HCT116 (cell line): ENCODE data around the gene DOK5. TPM values are rescaled to one million over a fixed set of nuclear protein-coding genes. Genes with fewer than 3 reads are reported as not detected.

Source experiments
- ATAC-seq: fragments of 200-7000 bp; cut with Tn5 transposase; 2 replicates; pipeline ENCODE4 v1.9.1; 2020; ENCODE audit warnings: mild to moderate bottlenecking, moderate library complexity
- BruUV-seq: library from RNA; stranded (reverse); fragments of 400-500 nt; replicated peaks from 2 replicates; lab custom pipeline; 2021; lab: Mats Ljungman, UMichigan
- CTCF ChIA-PET: fragments of 300-600 bp; sonication (Branson Sonifier 250); formaldehyde crosslinking; loops from one replicate; lab custom pipeline; 2021; ENCODE audit warnings: antibody characterized with exemption; lab: Charles Lee
- POLR2A ChIA-PET: fragments of 300-600, 350-600 bp; sonication (Branson Sonifier 250); formaldehyde crosslinking; loops from one replicate; lab custom pipeline; 2021; ENCODE audit warnings: antibody characterized with exemption; lab: Charles Lee
- RAD21 ChIA-PET, 2 experiments: fragments of 300-600 bp; sonication (Branson Sonifier 250); formaldehyde crosslinking; loops; one replicate each; lab custom pipeline; 2023; ENCODE audit warnings: low total read pairs in 2 of 2; ENCODE audit not compliant: uncharacterized antibody in 2 of 2, unreplicated experiment in 2 of 2, low non-redundant PET in 1 of 2; lab: Charles Lee
- DNase-seq: peaks from one replicate; pipeline ENCODE4 v3.0.0-alpha.2; 2010; ENCODE audit warnings: low read depth, low spot score
- H2AFZ ChIP-seq: fragments of 200-600 bp; shearing (Covaris generic), sonication (generic); 2 replicates; pipeline ENCODE4 v1.6.1; 2017; ENCODE audit warnings: low read depth, mixed run types, mixed read lengths, antibody characterized with exemption, low read length; ENCODE audit not compliant: poor library complexity, severe bottlenecking
- H3K27ac ChIP-seq: 2 replicates; pipeline ENCODE4 v1.5.1; 2012; ENCODE audit warnings: low read depth, low read length
- H3K27me3 ChIP-seq: fragments of 200-600 bp; sonication (generic); 2 replicates; pipeline ENCODE4 v1.6.1; 2016; ENCODE audit warnings: mixed run types, low read length, mixed read lengths; ENCODE audit not compliant: insufficient read depth
- H3K36me3 ChIP-seq, 2 experiments: fragments of 200-500 bp in 1 of 2; fragments of 200-600 bp in 1 of 2; sonication (Bioruptor generic) in 1 of 2; sonication (generic) in 1 of 2; 2 replicates each; pipeline versions ENCODE4 v1.5.1 to v1.6.1; 2014 to 2016; ENCODE audit warnings: low read length in 2 of 2, inconsistent platforms in 1 of 2, mixed read lengths in 1 of 2, mixed run types in 1 of 2; ENCODE audit not compliant: insufficient read depth in 2 of 2, control insufficient read depth in 1 of 2
- H3K4me1 ChIP-seq, 2 experiments: fragments of 200-600 bp in 1 of 2; sonication (generic) in 1 of 2; 2 replicates each; pipeline versions ENCODE4 v1.5.1 to v1.6.1; 2012 to 2017; ENCODE audit warnings: low read length in 2 of 2, inconsistent platforms in 1 of 2, mild to moderate bottlenecking in 1 of 2, mixed read lengths in 1 of 2, mixed run types in 1 of 2, moderate library complexity in 1 of 2; ENCODE audit not compliant: insufficient read depth in 2 of 2, control insufficient read depth in 1 of 2
- H3K4me2 ChIP-seq: fragments of 200-600 bp; sonication (generic); 2 replicates; pipeline ENCODE4 v1.6.1; 2017; ENCODE audit warnings: mixed run types, low read length, mixed read lengths
- H3K4me3 ChIP-seq, 2 experiments: fragments of 200-600 bp in 1 of 2; sonication (generic) in 1 of 2; replicated peaks in 1 of 2; 2 replicates each; pipeline ENCODE4 v1.5.1; 2011 to 2016; ENCODE audit warnings: low read length in 2 of 2, control low read depth in 1 of 2, low read depth in 1 of 2, mild to moderate bottlenecking in 1 of 2, mixed read lengths in 1 of 2, mixed run types in 1 of 2
- H3K79me2 ChIP-seq: fragments of 200-600 bp; sonication (generic); 2 replicates; pipeline ENCODE4 v1.6.1; 2017; ENCODE audit warnings: mild to moderate bottlenecking, mixed run types, low read length, moderate library complexity, mixed read lengths; ENCODE audit not compliant: insufficient read depth
- H3K9ac ChIP-seq: fragments of 200-600 bp; sonication (generic); 2 replicates; pipeline ENCODE4 v1.6.1; 2016; ENCODE audit warnings: low read length, mixed read lengths
- H3K9me2 ChIP-seq: fragments of 200-600 bp; sonication (generic), shearing (Covaris generic); 2 replicates; pipeline ENCODE4 v1.6.1; 2017; ENCODE audit warnings: mixed run types, mild to moderate bottlenecking, moderate library complexity; ENCODE audit not compliant: insufficient read depth
- H3K9me3 ChIP-seq, 2 experiments: fragments of 200-500 bp in 1 of 2; fragments of 200-600 bp in 1 of 2; sonication (Bioruptor generic) in 1 of 2; sonication (generic) in 1 of 2; 2 replicates each; pipeline ENCODE4 v1.6.1; 2014 to 2017; ENCODE audit warnings: low read length in 2 of 2, mixed read lengths in 2 of 2, inconsistent platforms in 1 of 2, low read depth in 1 of 2, mild to moderate bottlenecking in 1 of 2, mixed run types in 1 of 2, moderate library complexity in 1 of 2; ENCODE audit not compliant: control insufficient read depth in 1 of 2, insufficient read depth in 1 of 2
- H4K20me1 ChIP-seq: fragments of 200-600 bp; sonication (generic), shearing (Covaris generic); 2 replicates; pipeline ENCODE4 v1.6.1; 2017; ENCODE audit warnings: mixed run types, mild to moderate bottlenecking, moderate library complexity; ENCODE audit not compliant: insufficient read depth
- CEBPB ChIP-seq: IDR thresholded peaks from 2 replicates; pipeline ENCODE4 v1.6.1; 2012; ENCODE audit warnings: low read depth
- ELF1 ChIP-seq: IDR thresholded peaks from 2 replicates; pipeline ENCODE4 v1.6.1; 2012; ENCODE audit warnings: low read depth, borderline replicate concordance
- EZH2 ChIP-seq: fragments of 200-600 bp; sonication (generic); IDR thresholded peaks from 2 replicates; pipeline ENCODE4 v1.6.1; 2017; ENCODE audit warnings: antibody characterized with exemption, mixed run types
- EZH2phosphoT487 ChIP-seq: fragments of 200-600 bp; IDR thresholded peaks from 2 replicates; pipeline ENCODE4 v1.6.1; 2018; ENCODE audit warnings: antibody characterized with exemption, borderline replicate concordance
- FOSL1 ChIP-seq: IDR thresholded peaks from 2 replicates; pipeline ENCODE4 v1.6.1; 2012; ENCODE audit warnings: low read depth
- JUND ChIP-seq: IDR thresholded peaks from 2 replicates; pipeline ENCODE4 v1.6.1; 2012
- POLR2A ChIP-seq: IDR thresholded peaks from 2 replicates; pipeline ENCODE4 v1.7.0; 2011; ENCODE audit warnings: borderline replicate concordance; ENCODE audit not compliant: insufficient read depth, insufficient read length; ENCODE audit errors: extremely low read depth
- RAD21 ChIP-seq: IDR thresholded peaks from 2 replicates; pipeline ENCODE4 v1.6.1; 2012; ENCODE audit warnings: low read depth, mild to moderate bottlenecking
- SRF ChIP-seq: IDR thresholded peaks from 2 replicates; pipeline ENCODE4 v1.6.1; 2012; ENCODE audit warnings: low read depth
- YY1 ChIP-seq: IDR thresholded peaks from 2 replicates; pipeline ENCODE4 v1.6.1; 2011; ENCODE audit warnings: low read length, low read depth, moderate library complexity, mild to moderate bottlenecking; ENCODE audit not compliant: insufficient replicate concordance; ENCODE audit errors: extremely low read depth
- intact Hi-C: fragments of 100-400 bp; cut with micrococcal nuclease; formaldehyde crosslinking; loops from 2 replicates; pipeline ENCODE4 v1.10.0; 2022
- total RNA-seq: library from RNA; stranded (reverse); gene quantifications from one replicate; pipeline ENCODE4 v1.2.1, GENCODE V29; 2021; ENCODE audit not compliant: unreplicated experiment
- TF ChIP-seq, protein P1 (sequence below): IDR thresholded peaks from 2 replicates; pipeline ENCODE4 v1.6.1; 2012
- TF ChIP-seq, protein P2 (sequence below): IDR thresholded peaks from 2 replicates; pipeline ENCODE4 v1.6.1; 2012
- TF ChIP-seq, protein P3 (sequence below), 3 experiments: fragments of 200-600 bp in 1 of 3; sonication (generic) in 1 of 3; IDR thresholded peaks in 2 of 3; conservative IDR thresholded peaks in 1 of 3; 2 replicates each; pipeline ENCODE4 v1.5.1; 2012 to 2017; ENCODE audit warnings: low read depth in 2 of 3, low read length in 2 of 3, antibody characterized with exemption in 1 of 3, borderline replicate concordance in 1 of 3, control low read depth in 1 of 3, mild to moderate bottlenecking in 1 of 3, mixed read lengths in 1 of 3, mixed run types in 1 of 3, moderate library complexity in 1 of 3; ENCODE audit not compliant: insufficient read depth in 1 of 3

DOK5 gene
- total RNA-seq, 1 experiment from 2014 or later = not detected

DNA sequence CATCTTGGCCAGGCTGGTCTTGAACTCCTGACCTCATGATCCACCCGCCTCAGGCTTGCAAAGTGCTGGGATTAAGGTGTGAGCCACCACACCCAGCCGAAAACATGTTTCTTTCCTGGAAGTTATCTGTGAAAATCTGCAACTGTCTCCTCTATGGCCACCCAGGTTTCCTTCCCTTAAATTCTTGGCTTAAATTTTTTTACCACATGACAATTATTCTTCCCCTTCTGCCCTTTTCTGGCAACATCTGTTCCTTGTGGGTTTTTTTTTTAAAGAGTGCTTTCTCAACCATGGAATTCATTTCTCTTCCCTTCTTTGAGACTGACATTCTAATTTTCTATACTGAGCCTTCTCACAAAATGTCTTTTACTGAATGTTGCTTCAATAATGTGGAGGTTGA, 59.6 kb downstream of the DOK5 start:
- H4K20me1 ChIP-seq = no peaks in the 10 kb centered on the region
- no peak overlapping the region for H3K9ac ChIP-seq
- H3K9me3 ChIP-seq = no peaks in the 10 kb centered on the region
- POLR2A ChIA-PET = no interaction called here
- no peak overlapping the region for H3K27ac ChIP-seq
- DNase-seq = no peak
- TF ChIP-seq SRF (no peak), RAD21 (no peak), ELF1 (no peak), CEBPB (no peak), EZH2 (no peak), EZH2phosphoT487 (no peak), POLR2A (no peak), FOSL1 (no peak), YY1 (no peak), JUND (no peak)
- TF ChIP-seq, protein P1, sequence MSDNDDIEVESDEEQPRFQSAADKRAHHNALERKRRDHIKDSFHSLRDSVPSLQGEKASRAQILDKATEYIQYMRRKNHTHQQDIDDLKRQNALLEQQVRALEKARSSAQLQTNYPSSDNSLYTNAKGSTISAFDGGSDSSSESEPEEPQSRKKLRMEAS = no peak
- TF ChIP-seq, protein P2, sequence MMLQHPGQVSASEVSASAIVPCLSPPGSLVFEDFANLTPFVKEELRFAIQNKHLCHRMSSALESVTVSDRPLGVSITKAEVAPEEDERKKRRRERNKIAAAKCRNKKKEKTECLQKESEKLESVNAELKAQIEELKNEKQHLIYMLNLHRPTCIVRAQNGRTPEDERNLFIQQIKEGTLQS = no peak
- TF ChIP-seq, protein P3, sequence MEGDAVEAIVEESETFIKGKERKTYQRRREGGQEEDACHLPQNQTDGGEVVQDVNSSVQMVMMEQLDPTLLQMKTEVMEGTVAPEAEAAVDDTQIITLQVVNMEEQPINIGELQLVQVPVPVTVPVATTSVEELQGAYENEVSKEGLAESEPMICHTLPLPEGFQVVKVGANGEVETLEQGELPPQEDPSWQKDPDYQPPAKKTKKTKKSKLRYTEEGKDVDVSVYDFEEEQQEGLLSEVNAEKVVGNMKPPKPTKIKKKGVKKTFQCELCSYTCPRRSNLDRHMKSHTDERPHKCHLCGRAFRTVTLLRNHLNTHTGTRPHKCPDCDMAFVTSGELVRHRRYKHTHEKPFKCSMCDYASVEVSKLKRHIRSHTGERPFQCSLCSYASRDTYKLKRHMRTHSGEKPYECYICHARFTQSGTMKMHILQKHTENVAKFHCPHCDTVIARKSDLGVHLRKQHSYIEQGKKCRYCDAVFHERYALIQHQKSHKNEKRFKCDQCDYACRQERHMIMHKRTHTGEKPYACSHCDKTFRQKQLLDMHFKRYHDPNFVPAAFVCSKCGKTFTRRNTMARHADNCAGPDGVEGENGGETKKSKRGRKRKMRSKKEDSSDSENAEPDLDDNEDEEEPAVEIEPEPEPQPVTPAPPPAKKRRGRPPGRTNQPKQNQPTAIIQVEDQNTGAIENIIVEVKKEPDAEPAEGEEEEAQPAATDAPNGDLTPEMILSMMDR (IDR thresholded peaks at IDR 0.05 in 2 of 3, conservative IDR thresholded peaks at IDR 0.05 in 1 of 3; ENCODE audit: borderline replicate concordance in 1 of 3, insufficient read depth in 1 of 3, low read depth in 2 of 3, low read length in 2 of 3) = no peak
- TF ChIP-seq, all 23 proteins: peak for 0
- no peak for ATAC-seq
- intact Hi-C loops = no loop called here
- H3K9me2 ChIP-seq = no peaks in the 10 kb centered on the region
- ChIA-PET CTCF (no interaction called here), RAD21 (no interaction called here)
- no peaks in the 10 kb centered on the region for H3K4me1 ChIP-seq
- H3K4me2 ChIP-seq = no peak overlapping the region
- no peaks in the 10 kb centered on the region; the same call in 1 of the 2 replicates for H3K27me3 ChIP-seq
- H3K4me3 ChIP-seq = no peak overlapping the region
- no peaks in the 10 kb centered on the region for H3K79me2 ChIP-seq
- BruUV-seq = no TSS peak
- no peak overlapping the region for H2AFZ ChIP-seq
- no peaks in the 10 kb centered on the region for H3K36me3 ChIP-seq
